ENCODE measurements around the gene SLC49A4.

DNA sequence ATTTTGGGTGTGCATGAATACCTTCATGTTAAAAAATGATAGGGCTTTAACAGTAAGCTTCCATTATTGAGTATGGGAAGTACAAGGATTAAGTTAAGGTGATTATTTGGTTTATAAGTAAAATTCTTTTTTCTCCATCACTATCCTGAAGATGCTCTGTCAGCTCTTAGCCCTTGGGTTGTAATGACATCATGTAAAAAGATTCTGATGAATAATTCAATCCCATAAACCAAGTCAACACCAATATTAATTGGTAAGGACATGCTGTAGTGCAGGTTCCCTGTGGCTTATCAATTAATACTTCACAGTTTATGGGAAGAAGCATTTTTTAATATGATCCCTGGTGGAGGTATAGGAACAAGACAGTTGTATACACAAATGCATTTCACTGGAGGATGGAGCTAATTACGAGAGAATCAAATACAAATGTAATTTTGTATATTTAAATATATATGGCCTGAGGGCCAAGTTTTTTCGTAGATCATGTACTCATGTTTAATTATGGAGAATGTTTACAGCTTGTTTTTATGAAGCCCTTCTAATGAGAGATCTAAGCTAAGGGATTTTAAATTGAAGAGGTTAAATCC lies 87.6 kb downstream of the SLC49A4 start:
- TF ChIP-seq BHLHE40 (IDR thresholded peaks at IDR 0.05; ENCODE audit: borderline replicate concordance) (no peak), ELF4 (IDR thresholded peaks at IDR 0.05) (no peak), CTBP1 (IDR thresholded peaks at IDR 0.05; ENCODE audit: borderline replicate concordance) (no peak), SUZ12 (IDR thresholded peaks at IDR 0.05) (no peak), FOXK2 (IDR thresholded peaks at IDR 0.05) (no peak), SP1 (IDR thresholded peaks at IDR 0.05) (no peak), FOXM1 (IDR thresholded peaks at IDR 0.05; ENCODE audit: borderline replicate concordance) (no peak), HDGF (IDR thresholded peaks at IDR 0.05; ENCODE audit: borderline replicate concordance) (no peak)

All from HEK293T (cell line).